Activated CD4-positive, CD25-positive, alpha-beta regulatory T cell treated with anti-CD3 and anti-CD28 coated beads, Interleukin-2, amount 50 U/mL, for 72 hours (primary cell): ENCODE results near the gene SLCO1A2.
"Not testable (repeated sequence)": the region's sequence is repeated elsewhere in the genome, so short reads cannot be mapped to it uniquely, and the experiment has no call there.

Experiments used
- DNase-seq: peaks from one replicate; pipeline ENCODE4 v3.0.0; 2021

SLCO1A2 gene

GRCh38 chr12:21334771-21335325 lies at the start of gene SLCO1A2:
Gene SLCO1A2, minus strand, starts transcription at chr12:21334917. Its CDS starts 270 bp downstream, at chr12:21334647.
- no peak for DNase-seq

GRCh38 chr12:21384261-21384660 lies 49.5 kb upstream of the SLCO1A2 start:
- DNase-seq: no peak

GRCh38 chr12:21381320-21381719 lies 46.6 kb upstream of the SLCO1A2 start:
- DNase-seq: not testable (repeated sequence)

GRCh38 chr12:21379218-21379617 lies 44.5 kb upstream of the SLCO1A2 start:
- no peak for DNase-seq

GRCh38 chr12:21372602-21373001 lies 37.9 kb upstream of the SLCO1A2 start, which contains the start of gene IAPP:
Gene IAPP, plus strand, starts transcription at chr12:21372902. Its CDS starts 450 bp downstream, at chr12:21373352.
- DNase-seq: no peak

- no peak for DNase-seq
These were observed 36.2 kb upstream of the SLCO1A2 start for GRCh38 chr12:21370845-21371449.

GRCh38 chr12:21369141-21369980 lies 34.6 kb upstream of the SLCO1A2 start:
- no peak for DNase-seq

GRCh38 chr12:21360632-21361031 lies 25.9 kb upstream of the SLCO1A2 start:
- DNase-seq: not testable (repeated sequence)

- no peak for DNase-seq
These were observed 19.9 kb upstream of the SLCO1A2 start for GRCh38 chr12:21354641-21355040.

GRCh38 chr12:21353948-21354347 lies 19.2 kb upstream of the SLCO1A2 start:
- no peak for DNase-seq

- DNase-seq: no peak
These were observed 18.8 kb upstream of the SLCO1A2 start for GRCh38 chr12:21353487-21353886.

GRCh38 chr12:21350975-21351374 lies 16.3 kb upstream of the SLCO1A2 start:
- DNase-seq: no peak

- no peak for DNase-seq
These were observed 12.0 kb upstream of the SLCO1A2 start for GRCh38 chr12:21346542-21347205.

GRCh38 chr12:21343636-21344035 lies 8.9 kb upstream of the SLCO1A2 start:
- no peak for DNase-seq

- no peak for DNase-seq
These were observed 7.1 kb upstream of the SLCO1A2 start for GRCh38 chr12:21341769-21342168.

- no peak for DNase-seq
These were observed 5.7 kb upstream of the SLCO1A2 start for GRCh38 chr12:21340403-21340802.

GRCh38 chr12:21339921-21340320 lies 5.2 kb upstream of the SLCO1A2 start:
- DNase-seq: no peak

GRCh38 chr12:21337959-21338744 lies 3.4 kb upstream of the SLCO1A2 start:
- no peak for DNase-seq

- no peak for DNase-seq
These were observed 2.7 kb upstream of the SLCO1A2 start for GRCh38 chr12:21337453-21337852.

GRCh38 chr12:21336656-21337055 lies 1.9 kb upstream of the SLCO1A2 start:
- no peak for DNase-seq

GRCh38 chr12:21330682-21331253 lies 3.9 kb downstream of the SLCO1A2 start:
- DNase-seq: no peak

- no peak for DNase-seq
These were observed 6.1 kb downstream of the SLCO1A2 start for GRCh38 chr12:21328578-21328977.
